IPS DF 4.7 (cell line): ENCODE measurements around the gene FMO3.

Experiments
- DNase-seq: peaks from one replicate; pipeline ENCODE4 v3.0.0-alpha.2; 2013; ENCODE audit warnings: low spot score; ENCODE audit errors: extremely low read depth

FMO3 gene

DNA sequence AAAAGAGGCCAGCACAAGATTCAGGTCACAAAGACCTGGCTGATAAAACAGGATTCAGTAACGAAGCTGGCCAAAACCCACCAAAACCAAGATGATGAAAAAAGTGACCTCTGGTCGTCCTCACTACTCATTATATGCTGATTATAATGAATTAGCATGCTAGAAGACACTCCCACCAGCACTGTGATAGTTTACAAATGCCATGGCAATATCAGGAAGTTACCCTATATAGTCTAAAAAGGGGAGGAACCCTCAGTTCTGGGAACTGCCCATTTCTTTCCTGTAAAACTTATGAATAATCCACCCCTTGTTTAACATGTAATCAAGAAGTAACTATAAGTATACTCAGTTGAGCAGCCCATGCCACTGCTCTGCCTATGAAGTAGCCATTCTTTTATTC is 68.4 kb downstream of the FMO3 start:
- DNase-seq = no peak

DNA sequence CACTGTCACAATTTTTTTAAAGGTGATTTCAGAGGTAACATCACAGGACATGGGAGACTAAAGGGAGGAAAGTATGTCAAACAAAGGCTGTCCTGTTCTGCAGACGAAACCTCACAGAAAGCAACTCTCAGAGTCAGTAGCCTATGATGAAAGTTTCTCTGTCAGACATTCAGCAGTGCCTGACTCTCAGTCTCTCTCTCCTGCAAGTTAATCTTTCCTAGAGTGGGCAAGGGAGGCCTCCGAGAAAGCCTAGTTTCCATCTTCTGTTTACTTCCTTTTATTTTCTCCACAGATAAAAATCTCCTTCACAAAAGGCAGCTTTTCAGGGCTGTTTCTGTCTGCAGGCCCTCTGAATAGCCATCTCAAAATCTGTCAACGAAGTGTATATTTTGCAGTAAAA is 69.5 kb downstream of the FMO3 start:
- DNase-seq = no peak

DNA sequence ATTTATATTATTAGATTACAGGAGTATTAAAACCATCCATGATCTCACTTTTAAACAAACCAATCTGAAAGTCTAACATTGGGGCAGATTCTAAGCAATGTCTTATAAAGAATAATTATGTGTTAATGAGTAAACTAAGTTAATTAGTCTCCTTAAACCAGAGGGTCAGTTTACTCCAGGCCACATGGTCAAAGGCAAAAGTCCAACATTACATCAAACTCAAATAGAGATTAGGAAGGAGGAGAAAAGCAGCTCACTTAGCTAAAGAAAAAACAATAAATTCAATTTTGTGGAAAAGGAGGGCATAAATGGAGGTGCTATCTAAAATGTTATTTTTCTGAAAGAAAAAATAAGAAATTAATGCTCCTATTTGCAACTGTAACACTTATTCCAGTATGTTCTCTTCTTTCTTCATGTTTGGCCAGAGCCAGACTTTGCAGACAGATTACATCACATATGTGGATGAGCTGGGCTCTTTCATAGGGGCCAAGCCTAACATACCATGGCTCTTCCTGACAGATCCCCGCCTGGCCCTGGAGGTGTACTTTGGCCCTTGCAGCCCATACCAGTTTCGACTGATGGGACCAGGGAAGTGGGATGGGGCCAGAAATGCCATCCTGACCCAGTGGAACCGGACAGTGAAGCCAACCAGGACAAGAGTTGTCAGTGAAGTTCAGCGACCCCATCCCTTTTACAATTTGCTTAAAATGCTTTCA is 70.1 kb downstream of the FMO3 start:
- DNase-seq = no peak

DNA sequence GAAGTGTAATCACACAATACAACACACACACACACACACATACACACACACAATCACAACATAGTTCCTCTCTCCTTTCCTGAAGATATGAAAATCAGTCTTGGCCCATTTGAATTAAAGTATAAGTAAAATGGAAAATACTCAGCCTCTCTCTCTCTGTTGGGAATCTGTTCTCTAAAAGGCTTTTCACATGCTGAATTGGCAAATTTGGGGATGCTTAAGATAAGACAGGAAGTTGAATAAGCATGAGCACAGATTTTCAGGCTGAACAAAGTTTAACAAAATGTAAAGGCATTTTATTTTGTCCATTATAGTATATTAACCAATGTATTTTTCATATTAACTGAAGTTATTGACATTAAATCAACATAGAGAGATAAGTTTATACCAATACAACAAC is 70.7 kb downstream of the FMO3 start:
- no peak for DNase-seq

DNA sequence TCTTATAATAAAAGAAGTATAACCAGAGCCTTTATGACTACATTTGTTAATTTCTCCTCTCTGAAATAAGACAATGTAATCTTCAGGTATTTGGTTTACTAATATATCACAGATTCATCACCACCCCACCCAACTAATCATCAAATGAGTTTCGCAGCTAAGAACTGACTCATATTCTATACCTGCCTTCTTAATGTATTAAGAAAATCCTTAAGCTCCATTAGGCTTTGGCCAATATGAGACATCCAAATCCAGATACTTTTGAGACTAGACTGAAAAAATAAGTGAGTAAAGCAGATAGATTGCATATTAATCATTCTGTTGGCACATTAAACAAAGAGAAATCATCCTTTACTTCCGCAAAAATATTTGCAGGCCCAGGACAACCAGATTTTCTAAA is 75.7 kb downstream of the FMO3 start:
- DNase-seq = no peak
